Cerebellar nuclear complex (tissue), 1 donor: ENCODE results near the gene WT1.
"Not testable (repeated sequence)": the region's sequence is repeated elsewhere in the genome, so short reads cannot be mapped to it uniquely, and the experiment has no call there.

Experiments
- DNase-seq, 2 experiments: peaks; one replicate each; lab custom pipeline; 2025; lab: John Stamatoyannopoulos, UW

WT1 gene

GRCh38 chr11:32435511-32435941 is at the start of gene WT1:
Gene WT1 (minus strand): TSS chr11:32435539.
- no peak for DNase-seq

GRCh38 chr11:32479291-32479690 is 44.0 kb upstream of the WT1 start:
- no peak for DNase-seq

- no peak for DNase-seq
Observed at GRCh38 chr11:32478277-32478731, 43.0 kb upstream of the WT1 start.

- DNase-seq = no peak
Observed at GRCh38 chr11:32473282-32473909, 38.1 kb upstream of the WT1 start.

GRCh38 chr11:32472226-32472625 is 36.9 kb upstream of the WT1 start:
- DNase-seq = no peak

GRCh38 chr11:32471544-32471943 is 36.2 kb upstream of the WT1 start:
- DNase-seq = not testable (repeated sequence)

GRCh38 chr11:32469791-32470190 is 34.5 kb upstream of the WT1 start:
- DNase-seq = no peak

GRCh38 chr11:32466279-32466915 is 31.1 kb upstream of the WT1 start:
- no peak for DNase-seq

- no peak for DNase-seq
Observed at GRCh38 chr11:32464078-32464477, 28.7 kb upstream of the WT1 start.

GRCh38 chr11:32462011-32462690 is 26.8 kb upstream of the WT1 start:
- DNase-seq = no peak

- DNase-seq = no peak
Observed at GRCh38 chr11:32456864-32457263, 21.5 kb upstream of the WT1 start.

GRCh38 chr11:32454993-32455392 is 19.7 kb upstream of the WT1 start:
- DNase-seq = no peak

GRCh38 chr11:32451808-32452207 is 16.5 kb upstream of the WT1 start:
- DNase-seq = no peak

GRCh38 chr11:32450372-32450771 is 15.0 kb upstream of the WT1 start:
- no peak for DNase-seq

- DNase-seq = no peak
Observed at GRCh38 chr11:32448232-32448631, 12.9 kb upstream of the WT1 start.

- no peak for DNase-seq
Observed at GRCh38 chr11:32447252-32447651, 11.9 kb upstream of the WT1 start.

- no peak for DNase-seq
Observed at GRCh38 chr11:32446227-32446626, 10.9 kb upstream of the WT1 start.

GRCh38 chr11:32444186-32444585 is 8.8 kb upstream of the WT1 start:
- no peak for DNase-seq

- DNase-seq = no peak
Observed at GRCh38 chr11:32440916-32441315, 5.6 kb upstream of the WT1 start.

- no peak for DNase-seq
Observed at GRCh38 chr11:32440312-32440908, 5.1 kb upstream of the WT1 start.

GRCh38 chr11:32439501-32440210 is 4.3 kb upstream of the WT1 start:
- no peak for DNase-seq

- DNase-seq = no peak
Observed at GRCh38 chr11:32438866-32439489, 3.6 kb upstream of the WT1 start.
